ENCODE measurements around the gene PLCG2. TPM values are rescaled to one million over a fixed set of nuclear protein-coding genes. Genes with fewer than 3 reads are reported as not detected.

The PLCG2 gene
- total RNA-seq, 1 donor from 2014 or later = 9.1 TPM

DNA sequence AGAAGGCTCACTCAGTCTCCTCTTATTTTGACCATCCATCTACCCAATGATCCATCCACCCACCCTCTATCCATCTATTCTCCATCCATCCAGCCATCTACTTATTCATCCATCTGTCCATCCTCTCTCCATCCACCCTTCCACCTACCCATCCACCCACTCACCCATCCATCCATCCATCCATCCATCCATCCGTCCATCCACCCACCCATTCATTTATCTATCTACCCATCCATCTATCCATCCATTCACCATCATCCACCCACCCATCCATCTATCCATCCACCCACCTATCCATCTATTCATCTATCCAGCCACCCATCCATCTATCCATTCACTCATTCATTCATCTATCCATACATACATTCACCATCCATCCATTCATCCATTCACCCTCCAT, 45.8 kb upstream of the PLCG2 start:
- H3K27me3 Mint-ChIP-seq = peaks cover 11% of the 10 kb centered on the region
- H3K9me3 Mint-ChIP-seq (ENCODE audit: low read depth) = peaks cover 3% of the 10 kb centered on the region
- no peak overlapping the region for H3K4me3 Mint-ChIP-seq (ENCODE audit: low read depth)
- TF ChIP-seq, protein P1, sequence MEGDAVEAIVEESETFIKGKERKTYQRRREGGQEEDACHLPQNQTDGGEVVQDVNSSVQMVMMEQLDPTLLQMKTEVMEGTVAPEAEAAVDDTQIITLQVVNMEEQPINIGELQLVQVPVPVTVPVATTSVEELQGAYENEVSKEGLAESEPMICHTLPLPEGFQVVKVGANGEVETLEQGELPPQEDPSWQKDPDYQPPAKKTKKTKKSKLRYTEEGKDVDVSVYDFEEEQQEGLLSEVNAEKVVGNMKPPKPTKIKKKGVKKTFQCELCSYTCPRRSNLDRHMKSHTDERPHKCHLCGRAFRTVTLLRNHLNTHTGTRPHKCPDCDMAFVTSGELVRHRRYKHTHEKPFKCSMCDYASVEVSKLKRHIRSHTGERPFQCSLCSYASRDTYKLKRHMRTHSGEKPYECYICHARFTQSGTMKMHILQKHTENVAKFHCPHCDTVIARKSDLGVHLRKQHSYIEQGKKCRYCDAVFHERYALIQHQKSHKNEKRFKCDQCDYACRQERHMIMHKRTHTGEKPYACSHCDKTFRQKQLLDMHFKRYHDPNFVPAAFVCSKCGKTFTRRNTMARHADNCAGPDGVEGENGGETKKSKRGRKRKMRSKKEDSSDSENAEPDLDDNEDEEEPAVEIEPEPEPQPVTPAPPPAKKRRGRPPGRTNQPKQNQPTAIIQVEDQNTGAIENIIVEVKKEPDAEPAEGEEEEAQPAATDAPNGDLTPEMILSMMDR (IDR thresholded peaks at IDR 0.05; ENCODE audit: unreplicated experiment) = no peak
- DNase-seq (ENCODE audit: low spot score, unreplicated experiment) = no peak
- H3K4me1 Mint-ChIP-seq (ENCODE audit: low read depth) = peaks cover 8% of the 10 kb centered on the region
- H3K27ac Mint-ChIP-seq = no peak overlapping the region
- no peaks in the 10 kb centered on the region for H3K36me3 Mint-ChIP-seq (ENCODE audit: insufficient read depth)

DNA sequence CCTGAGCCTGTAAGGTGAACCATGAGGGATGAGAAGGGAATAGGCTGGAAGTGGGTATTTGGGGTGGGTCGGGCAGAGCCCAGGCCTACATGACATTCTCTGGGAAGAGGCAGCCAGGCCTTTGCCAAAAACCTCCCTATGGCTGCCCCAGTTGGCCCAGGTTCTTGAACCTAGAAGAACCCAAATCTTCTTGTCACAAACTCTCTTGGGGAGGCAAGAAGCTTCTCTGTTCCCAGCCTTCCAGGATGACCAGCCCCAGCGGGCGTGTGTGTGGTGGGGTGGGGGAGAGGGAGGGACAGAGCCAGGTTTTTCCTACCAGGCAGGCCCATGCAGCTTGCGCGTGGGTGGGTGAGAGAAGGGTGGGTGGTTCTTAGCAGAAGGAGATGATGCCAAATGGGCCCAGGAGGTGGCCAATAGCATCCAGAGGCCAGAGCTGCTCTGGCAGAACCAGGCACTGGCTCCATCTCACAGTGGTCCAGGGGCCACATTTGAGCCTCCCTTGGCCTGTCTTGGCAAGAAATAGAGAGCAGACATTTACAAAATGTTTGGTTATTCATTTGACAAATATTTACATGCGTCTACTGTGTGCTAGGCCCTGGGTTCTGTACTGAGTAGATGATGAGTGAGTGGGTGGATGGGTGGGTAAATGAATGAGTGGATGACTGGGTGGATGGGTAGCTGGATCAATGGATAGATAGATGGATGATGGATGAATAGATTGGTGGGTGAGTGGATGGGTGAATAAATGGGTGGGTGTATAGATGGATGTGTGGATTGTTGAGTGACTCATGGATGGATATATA, 44.3 kb upstream of the PLCG2 start:
- Mint-ChIP-seq H3K27ac (no peak overlapping the region), H3K27me3 (peaks cover 5% of the 10 kb centered on the region), H3K4me1 (ENCODE audit: low read depth) (peaks cover 7% of the 10 kb centered on the region), H3K9me3 (ENCODE audit: low read depth) (no peaks in the 10 kb centered on the region), H3K4me3 (ENCODE audit: low read depth) (no peak overlapping the region), H3K36me3 (ENCODE audit: insufficient read depth) (no peaks in the 10 kb centered on the region)
- no peak for DNase-seq (ENCODE audit: low spot score, unreplicated experiment)
- TF ChIP-seq, protein P1 (IDR thresholded peaks at IDR 0.05; ENCODE audit: unreplicated experiment) = no peak

DNA sequence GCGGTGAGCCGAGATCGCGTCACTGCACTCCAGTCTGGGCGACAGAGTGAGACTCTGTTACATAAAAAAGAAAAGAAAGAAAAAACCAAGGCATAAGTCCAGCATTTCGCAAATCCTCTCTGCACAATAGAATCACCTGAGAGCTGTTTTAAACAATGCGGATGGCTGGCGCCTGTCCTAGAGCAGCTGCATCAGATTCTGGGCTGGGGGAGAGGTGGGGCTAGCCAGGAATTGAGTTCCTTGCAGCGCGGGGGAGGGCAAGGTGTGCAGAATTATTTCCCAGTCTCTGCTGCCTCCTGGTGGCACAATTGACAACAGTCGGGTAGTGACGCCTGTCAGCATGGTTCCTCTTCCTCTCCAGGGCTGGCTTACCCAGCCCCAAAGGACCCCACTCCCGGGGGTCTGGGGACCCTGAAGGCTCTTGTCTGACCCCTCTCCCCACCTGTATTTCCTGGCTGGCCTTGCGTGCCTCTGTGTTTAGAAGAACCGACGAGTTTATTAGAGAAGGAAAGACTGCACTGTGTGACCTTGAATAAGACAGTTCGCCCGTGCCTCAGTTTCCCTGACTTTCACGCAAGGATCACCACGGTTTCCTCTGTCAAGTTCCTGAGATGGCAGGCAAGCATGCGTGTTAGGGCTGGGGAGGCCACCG, 41.1 kb upstream of the PLCG2 start:
- no peak overlapping the region for H3K27ac Mint-ChIP-seq
- peak; percentile 75 for DNase-seq (ENCODE audit: low spot score, unreplicated experiment)
- peaks cover 14% of the 10 kb centered on the region for H3K27me3 Mint-ChIP-seq
- no peaks in the 10 kb centered on the region for H3K9me3 Mint-ChIP-seq (ENCODE audit: low read depth)
- peak overlapping the region; percentile 35 for H3K4me3 Mint-ChIP-seq (ENCODE audit: low read depth)
- H3K4me1 Mint-ChIP-seq (ENCODE audit: low read depth) = peaks cover 2% of the 10 kb centered on the region
- no peaks in the 10 kb centered on the region for H3K36me3 Mint-ChIP-seq (ENCODE audit: insufficient read depth)
- TF ChIP-seq, protein P1 (IDR thresholded peaks at IDR 0.05; ENCODE audit: unreplicated experiment) = peak; percentile 84

DNA sequence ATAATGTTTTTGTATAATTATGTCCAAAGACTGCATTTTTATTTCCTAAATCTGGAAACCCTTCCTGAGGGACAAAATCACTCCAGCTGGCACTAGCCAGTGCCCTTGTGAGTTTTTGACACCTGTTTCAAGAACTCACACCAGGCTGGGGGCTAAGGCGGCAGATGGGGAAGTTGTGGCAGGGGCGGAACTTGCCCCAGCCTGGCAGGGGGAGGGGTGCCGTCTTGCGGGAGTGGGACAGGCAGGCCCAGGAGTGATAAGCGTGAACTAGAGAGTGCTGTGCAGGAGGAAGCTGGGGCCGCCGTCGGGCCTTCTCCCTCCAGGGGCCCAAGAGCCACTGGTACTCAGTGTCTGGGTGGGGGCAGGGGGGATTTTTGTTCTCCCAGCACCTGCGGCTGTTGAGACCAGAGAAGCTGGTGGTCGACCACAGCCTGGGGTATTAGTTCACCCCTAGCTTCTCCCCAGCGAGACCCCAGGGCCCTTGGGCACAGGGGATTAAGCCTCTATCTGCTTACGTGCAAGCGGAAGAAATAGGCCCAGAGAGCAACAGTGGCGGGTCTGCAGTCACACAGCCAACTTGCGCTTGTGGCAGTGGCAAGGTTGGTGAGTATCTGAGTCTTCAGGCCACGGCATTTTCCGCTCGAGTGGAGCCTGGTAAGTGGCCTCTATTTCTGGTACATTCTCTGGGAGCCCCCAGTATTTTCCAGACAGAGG, 40.2 kb upstream of the PLCG2 start:
- DNase-seq (ENCODE audit: low spot score, unreplicated experiment) = no peak
- TF ChIP-seq, protein P1 (IDR thresholded peaks at IDR 0.05; ENCODE audit: unreplicated experiment) = no peak
- H3K27me3 Mint-ChIP-seq = peaks cover 15% of the 10 kb centered on the region
- H3K36me3 Mint-ChIP-seq (ENCODE audit: insufficient read depth) = no peaks in the 10 kb centered on the region
- H3K27ac Mint-ChIP-seq = no peak overlapping the region
- peaks cover 2% of the 10 kb centered on the region for H3K4me1 Mint-ChIP-seq (ENCODE audit: low read depth)
- H3K9me3 Mint-ChIP-seq (ENCODE audit: low read depth) = no peaks in the 10 kb centered on the region
- no peak overlapping the region for H3K4me3 Mint-ChIP-seq (ENCODE audit: low read depth)

DNA sequence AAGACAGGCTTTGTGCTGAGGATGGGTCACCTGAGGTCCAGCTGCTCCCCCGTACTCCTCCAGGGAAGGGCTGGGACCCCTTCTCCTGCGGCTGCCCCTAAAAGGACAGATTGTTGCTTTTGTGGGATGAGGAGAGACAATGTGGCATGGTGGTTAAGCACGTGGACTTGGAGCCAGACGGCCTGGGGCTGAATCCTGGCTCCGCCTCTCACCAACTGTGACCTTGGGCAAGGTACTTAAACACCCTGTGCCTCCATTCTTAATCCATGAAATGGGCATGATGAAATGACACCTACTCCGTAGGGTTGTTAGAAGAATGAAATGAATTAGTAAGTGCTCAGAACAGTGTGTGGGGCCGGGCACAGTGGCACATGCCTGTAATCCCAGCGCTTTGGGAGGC, 39.6 kb upstream of the PLCG2 start:
- Mint-ChIP-seq H3K9me3 (ENCODE audit: low read depth) (no peaks in the 10 kb centered on the region), H3K27me3 (peaks cover 15% of the 10 kb centered on the region), H3K27ac (no peak overlapping the region), H3K36me3 (ENCODE audit: insufficient read depth) (no peaks in the 10 kb centered on the region), H3K4me3 (ENCODE audit: low read depth) (no peak overlapping the region), H3K4me1 (ENCODE audit: low read depth) (peaks cover 2% of the 10 kb centered on the region)
- TF ChIP-seq, protein P1 (IDR thresholded peaks at IDR 0.05; ENCODE audit: unreplicated experiment) = no peak
- no peak for DNase-seq (ENCODE audit: low spot score, unreplicated experiment)

Measured in progenitor cell of endocrine pancreas (in vitro differentiated cells).